Fibroblast of skin of scalp (primary cell): ENCODE measurements around the gene POLR1G. TPM values are rescaled to one million over a fixed set of nuclear protein-coding genes. Genes with fewer than 3 reads are reported as not detected.

Experiments
- DNase-seq: peaks from one replicate; pipeline ENCODE4 v3.0.0-alpha.2; 2013
- polyA plus RNA-seq, 2 experiments: library from polyadenylated mRNA; unstranded; fragments of 120-200 nt; gene quantifications; one replicate each; pipeline ENCODE4 v1.2.1, GENCODE V29; 2013; ENCODE audit not compliant: insufficient read length in 2 of 2

The POLR1G gene
- polyA plus RNA-seq (2013, experiment 1 of 2; ENCODE audit: insufficient read length), result 5.9 TPM
- polyA plus RNA-seq (2013, experiment 2 of 2; ENCODE audit: insufficient read length), result 6.6 TPM

- peak; percentile 82 for DNase-seq
Observed at GRCh38 chr19:45406226-45407090, at the start of gene POLR1G. Gene POLR1G, plus strand, starts transcription at chr19:45406644. Its CDS starts 53 bp downstream, at chr19:45406697.

DNA sequence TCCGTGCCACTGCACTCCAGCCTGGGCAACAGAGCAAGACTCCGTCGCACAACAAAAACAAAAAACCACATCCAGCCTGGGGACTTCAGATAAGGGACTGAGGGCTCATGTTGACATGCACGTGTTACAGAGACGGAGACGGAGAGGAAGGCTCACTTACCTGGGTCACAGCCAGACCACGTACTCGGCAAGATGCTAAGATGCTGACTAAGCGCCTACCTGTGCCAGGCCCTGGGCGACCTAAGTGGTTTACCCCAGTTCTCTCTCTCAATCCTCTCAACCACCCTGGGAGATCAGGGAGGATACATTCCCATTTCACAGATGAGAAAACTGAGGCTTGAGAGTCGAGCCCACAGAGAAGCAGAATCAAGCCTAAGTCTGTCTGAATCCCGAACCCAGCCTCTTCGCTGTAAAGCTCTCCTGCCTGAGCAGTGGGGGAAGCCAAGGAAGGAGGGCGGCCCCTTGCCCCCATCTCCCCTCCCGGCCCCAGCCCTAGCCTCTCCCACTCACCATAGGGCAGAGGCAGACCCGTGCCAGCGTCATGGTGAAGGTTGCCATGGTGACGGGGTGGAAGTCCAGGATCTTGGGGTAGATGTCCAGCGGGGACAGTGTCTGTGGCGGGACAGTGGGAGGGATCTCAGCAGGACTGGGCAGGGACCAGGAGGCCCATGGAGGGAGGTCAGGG lies 49.5 kb upstream of the POLR1G start:
- no peak for DNase-seq

DNA sequence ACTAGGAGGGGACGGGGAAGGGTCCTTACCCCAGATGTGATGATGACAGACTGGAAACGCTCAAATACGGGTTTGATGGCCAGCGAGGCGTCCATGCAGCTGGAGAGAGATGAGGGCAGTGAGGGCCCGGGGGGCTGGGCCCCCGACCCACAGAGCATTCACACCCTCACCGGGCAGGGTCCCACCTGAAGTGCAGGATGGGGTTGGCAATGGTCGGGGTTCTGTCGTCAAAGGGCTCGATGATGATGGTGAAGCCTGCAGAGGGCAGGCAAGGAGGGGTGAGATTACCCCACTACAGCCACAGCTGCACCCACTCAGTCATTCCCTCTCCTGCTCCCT lies 49.0 kb upstream of the POLR1G start:
- DNase-seq, result no peak

GRCh38 chr19:45358213-45358792 lies 48.1 kb upstream of the POLR1G start:
- DNase-seq, result no peak

DNA sequence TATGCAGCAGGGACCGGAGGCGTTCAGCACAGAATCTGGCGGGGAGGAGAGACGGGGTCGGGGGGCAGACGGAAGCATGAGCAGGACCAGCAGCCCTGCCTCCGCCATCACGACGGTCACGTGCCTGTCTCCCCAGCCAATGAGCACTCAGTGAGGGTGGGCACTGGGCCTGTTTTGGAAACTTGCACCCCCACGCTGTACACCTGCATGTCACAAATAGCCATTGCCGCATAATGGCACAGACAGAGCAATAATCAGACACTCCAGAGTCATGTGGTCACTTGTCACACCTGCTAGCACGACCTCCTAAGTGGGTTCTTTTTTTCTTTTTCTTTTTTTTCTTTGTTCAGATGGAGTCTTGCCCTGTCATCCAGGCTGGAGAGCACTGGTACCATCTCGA lies 44.8 kb upstream of the POLR1G start:
- no peak for DNase-seq

DNA sequence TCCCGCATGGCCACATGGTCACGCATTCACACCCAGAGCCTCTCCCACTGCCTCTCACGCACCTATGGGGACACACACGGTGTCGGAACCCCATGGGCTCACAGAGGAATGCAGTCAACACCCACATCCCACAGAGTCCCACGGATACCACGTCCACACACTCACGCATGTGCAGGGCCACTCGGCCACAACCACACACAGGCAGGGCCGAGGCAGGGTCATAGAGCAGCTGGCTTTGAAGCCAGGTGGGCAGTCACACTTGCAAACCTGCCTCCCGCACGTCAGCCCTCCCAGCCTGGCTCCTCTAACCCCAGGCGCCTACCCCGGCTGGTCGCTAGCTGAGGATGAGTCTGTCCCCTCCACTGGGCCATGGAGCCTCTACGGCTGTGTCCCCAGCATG lies 44.2 kb upstream of the POLR1G start:
- no peak for DNase-seq

DNA sequence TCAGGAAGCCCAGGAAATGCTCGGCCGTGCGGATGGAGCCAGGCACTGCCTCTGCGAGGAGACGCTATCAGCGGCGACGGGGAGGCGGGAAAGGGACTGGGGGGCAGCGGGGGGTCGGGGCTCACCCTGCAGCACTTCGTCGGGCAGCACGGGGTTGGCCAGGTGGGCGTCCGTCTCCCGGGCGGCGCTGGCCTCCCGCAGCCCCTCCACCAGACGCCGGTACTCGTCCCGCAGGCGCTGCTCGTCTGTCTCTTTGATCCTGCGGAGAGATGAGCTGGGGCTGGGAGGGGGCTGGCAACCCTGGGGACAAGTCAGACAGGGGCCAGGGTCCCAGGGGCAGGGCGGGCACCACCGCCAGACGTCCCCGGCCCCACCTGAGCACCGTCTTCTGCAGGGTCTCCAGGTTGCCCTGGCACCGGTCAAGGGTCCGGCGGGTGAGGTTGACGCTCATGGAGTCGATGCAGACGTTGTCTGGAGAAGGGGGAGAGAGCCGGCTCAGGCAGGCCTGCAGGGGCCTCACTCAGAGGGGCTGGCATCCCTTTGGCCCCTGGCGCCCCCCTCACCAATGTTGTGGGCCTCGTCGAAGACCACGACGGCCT lies 42.5 kb upstream of the POLR1G start:
- DNase-seq, result no peak

DNA sequence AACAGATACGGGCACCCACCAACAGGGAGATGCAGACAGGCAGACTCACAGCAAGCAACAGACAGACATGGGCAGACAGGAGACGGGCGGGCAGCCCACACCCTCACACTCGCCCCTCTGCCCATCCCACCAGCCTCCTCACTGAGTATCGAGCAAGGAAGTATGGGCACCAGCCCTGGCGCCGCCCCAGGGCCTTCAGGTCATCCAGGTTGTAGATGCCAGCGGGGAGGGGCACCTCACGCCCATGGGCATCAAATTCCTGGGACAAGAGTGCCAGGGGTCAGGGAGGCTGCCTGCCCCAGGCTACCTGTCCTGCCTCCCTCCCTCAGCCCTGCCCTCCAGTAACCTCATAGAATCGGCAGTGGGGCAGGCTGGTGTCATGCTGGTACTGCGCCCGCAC lies 41.7 kb upstream of the POLR1G start:
- DNase-seq, result no peak

DNA sequence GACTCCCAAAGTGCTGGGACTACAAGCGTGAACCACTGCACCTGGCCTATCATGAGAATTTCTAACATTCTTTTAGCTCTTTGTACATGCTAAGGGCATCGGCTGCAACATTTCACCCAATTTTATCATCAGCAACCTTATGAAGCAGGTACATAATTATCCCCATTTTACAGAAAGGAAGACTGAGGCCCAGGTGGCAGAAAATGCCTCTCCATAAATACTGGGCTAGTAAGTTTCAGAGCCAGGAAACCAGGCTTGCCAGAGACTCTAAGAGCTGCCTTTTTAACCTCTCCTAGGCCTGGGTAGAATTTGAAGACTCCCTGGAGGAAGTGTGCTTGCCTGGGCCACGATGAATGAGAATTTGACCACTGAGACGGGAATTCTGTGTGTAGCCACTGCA lies 38.3 kb upstream of the POLR1G start:
- DNase-seq, result no peak

DNA sequence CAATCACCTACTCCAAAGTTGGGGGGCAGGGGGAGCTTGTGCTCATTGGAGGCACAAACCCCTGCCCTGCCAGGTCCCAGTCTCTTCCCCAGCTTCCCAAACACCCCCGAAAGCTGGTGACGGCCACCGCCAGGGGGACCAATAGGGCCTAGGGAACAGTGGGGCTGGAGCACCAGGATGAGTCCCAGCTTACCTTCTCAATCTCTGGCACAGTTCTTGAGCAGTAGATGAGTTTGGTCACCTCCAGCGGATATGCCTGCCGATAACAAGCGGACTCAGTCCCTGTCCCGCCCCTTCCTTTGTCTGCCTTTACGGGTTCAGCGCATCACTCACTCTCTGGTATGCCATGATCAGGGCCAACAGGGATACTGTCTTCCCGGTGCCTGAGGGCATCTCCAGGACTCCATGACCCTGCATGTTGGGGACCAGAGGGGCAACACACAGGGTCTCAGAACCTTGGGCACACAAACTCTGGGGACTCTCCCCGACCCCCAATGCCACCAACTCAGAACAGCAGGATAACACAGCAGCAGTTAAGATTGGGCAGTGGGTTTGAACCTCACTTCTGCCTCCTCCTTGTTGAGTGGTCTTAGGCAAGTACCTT lies 37.6 kb upstream of the POLR1G start:
- DNase-seq, result peak; percentile 14

DNA sequence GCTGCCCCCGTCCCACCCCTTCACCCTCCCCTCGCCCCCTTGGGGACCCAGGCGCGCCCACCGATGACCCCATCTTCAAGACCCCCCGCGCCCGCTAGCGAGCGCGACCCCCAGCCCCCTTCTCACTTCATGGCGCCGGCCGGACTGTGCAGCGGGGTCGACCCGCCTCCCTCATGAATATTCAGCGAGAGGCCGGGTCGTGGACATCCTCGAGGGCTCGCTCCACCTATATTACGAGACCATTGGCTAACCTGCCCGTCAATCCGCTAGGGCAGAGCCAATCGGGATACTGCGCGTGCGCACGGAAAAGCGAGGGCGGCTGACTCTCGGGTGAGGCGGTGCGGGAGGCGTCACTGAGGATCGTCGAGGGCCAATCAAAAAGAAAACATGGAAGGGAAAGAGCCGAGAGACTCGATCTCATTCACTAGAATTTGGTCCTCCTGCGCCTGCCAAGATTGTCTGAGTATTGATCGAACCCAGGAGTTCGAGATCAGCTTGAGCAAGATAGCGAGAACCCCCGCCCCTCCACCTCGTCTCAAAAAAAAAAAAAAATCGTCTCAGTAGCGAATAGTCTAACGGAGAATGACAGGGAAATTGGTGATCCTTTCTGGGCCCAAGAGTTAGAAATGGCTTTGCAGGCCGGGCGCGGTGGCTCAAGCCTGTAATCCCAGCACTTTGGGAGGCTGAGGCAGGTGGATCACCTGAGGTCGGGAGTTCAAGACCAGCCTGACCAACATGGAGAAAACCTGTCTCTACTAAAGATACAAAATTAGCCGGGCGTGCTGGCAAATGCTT lies 35.8 kb upstream of the POLR1G start, which contains the start of gene ERCC2:
ERCC2 (minus strand) TSS at position 164 of the 795 bp plus-strand sequence; CDS start at position 131, 33 bp downstream.
- peak; percentile 100 for DNase-seq

DNA sequence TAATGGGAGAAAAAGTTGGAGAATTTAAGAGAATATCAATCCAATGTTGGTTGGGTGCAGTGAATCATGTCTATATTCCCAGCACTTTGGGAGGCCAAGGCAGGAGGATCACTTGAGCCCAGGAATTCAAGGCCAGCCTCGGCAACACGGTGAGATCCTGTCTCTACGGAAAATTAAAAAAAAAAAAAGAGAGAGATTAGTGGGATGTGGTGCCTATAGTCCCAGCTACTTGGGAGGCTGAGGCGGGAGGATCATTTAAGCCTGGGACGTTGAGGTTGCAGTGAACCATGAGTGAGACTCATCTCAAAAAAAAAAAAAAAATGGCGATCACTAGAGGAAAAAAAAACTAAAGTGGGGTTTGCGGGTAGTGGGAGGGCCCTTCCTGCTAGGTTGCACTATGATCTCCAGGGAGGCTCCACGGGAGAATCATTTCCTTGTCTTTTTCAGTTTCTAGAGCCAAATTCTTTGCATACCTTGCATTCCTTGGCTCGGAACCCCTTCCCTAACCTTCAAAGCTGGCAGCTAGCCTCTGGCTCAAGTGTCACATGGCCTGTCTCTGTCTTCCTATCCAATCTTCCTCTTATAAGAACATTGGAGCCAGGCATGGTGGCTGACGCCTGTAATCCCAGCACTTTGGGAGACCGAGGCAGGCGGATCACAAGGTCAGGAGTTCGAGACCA lies 30.3 kb upstream of the POLR1G start:
- peak; percentile 100 for DNase-seq

DNA sequence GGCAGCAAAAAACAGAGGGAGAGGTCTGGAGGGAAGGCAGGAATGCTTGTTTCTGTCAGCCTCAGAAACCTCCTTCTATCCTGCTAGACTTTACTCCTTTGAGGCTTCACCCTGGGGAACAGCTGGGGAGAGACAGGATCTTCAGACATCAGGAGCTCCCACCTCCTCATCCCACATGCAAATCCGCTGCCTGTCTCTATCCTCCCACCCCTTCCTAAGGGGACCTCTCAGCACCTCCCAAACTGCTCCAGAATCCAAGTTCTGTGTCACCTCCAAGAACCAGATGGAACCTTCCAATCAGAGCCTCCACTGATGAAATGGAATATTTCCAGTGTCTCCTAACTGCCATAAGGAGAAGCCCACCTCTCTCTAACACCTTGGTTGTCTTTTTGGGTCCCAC lies 26.3 kb upstream of the POLR1G start:
- no peak for DNase-seq

- DNase-seq, result no peak
Observed at GRCh38 chr19:45382426-45382825, 24.0 kb upstream of the POLR1G start.

DNA sequence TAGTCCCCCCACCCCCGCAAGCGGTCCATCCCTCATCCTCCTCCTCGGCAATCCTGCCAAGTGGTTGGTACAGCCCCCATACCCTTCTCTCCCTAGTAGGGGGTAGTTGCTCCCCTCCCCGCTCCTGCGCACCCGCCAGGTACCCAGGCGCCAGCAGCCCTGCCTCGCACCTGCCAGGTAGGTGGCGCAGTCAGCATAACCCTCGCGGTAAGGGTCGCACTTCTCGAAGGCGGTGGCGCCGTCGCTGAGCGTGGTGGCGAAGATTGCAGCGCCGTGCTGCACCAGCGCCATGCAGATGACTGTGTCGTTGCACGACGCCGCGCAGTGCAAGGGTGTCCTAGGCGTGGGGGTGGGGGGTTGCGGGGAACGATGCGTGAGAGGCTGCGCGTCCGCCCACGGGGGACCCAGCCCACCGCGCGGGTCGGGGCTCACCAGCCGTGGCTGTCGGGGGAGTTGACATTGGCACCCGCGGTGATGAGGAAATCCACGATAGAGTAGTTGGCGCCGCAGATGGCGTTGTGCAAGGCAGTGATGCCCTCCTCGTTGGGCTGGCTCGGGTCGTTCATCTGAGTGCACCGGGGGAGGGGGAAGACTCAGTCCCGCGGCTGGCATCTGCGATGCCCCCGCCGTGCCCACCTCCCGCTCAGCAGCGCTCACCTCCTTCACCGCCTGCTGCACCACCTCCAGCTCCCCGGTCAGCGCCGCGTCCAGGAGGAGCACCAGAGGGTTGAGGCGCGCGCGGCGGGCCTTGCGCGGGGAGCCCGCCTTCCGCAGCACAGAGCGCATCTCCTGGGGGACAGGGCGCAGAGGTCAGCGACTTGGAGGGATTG lies 20.8 kb upstream of the POLR1G start:
- DNase-seq, result no peak

DNA sequence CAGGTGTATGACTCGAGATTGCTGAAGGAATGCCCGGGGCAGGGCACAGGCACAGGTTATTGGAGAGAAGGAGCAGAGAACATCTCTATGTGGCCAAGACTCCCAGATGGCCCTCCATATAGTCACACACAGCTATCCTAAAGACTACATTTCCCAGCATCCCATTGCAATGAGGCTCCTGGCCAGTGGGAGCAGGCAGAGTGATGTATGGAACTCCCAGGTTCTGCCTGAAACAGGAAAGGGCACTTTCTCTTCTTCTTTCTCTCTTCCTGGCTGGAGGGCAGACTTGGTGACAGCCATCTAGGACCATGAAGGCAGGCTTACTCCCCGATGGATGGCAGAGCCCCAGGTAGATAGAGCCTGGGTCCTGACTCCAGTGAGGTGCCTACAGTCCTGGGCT lies 15.1 kb upstream of the POLR1G start:
- DNase-seq, result no peak

- DNase-seq, result no peak
Observed at GRCh38 chr19:45391871-45392665, 14.4 kb upstream of the POLR1G start.

DNA sequence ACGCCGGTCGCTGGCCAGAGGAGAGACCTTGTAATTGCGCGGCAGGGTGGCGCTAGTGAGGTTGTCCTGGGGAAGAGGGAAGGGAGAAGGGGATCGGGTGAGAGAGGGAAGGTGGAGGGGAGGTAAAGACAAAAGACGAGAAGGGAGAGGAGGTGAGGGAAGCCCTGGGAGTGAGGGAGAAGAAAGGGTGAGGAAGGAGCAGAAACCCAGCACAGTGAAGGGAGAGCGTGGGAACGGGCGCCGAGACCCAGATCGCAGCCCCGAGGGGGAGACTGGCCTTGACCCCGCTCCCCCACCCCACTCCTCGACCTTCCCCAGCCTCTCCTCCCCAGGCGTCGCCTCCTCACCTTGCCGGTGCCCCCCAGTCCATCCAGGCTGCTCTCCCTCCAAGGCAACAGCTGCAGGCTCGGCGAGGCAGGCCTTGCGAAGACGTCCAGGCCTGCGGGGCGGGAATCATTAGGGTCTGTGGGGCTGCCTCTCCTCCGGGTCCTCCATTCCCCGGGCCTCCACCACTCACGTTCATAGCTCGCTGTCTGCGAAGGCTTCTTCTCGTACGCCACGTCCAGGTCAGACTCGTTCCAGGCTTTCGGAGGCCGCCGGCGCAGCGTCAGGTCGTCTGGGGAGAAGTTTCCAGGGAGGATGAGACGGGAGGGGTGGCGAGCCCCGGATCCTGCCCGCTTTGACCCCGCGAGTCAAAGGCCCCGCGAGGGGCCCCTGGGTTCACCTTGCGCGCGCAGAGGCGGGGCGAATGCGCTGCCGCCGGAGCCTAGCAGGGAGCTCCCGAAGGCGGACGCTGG lies 10.4 kb upstream of the POLR1G start:
- no peak for DNase-seq
